Adrenal gland (tissue), 5 donors: Measurements from ENCODE around the gene COL23A1.

ENCODE experiments used
- POLR2A ChIP-seq, 2 donors: fragments of 450-650 bp; IDR thresholded peaks; one replicate each; pipeline ENCODE4 v1.6.1; 2017; ENCODE audit warnings: antibody characterized with exemption in 2 of 2, mild to moderate bottlenecking in 2 of 2, moderate library complexity in 1 of 2
- TF ChIP-seq, protein P1 (sequence below), 6 experiments: fragments of 450-650 bp in 4 of 6; fragments of 200-600 bp in 2 of 6; sonication (generic) in 1 of 6; IDR thresholded peaks; 1 replicate in 5 of 6; 2 replicates in 1 of 6; pipeline versions ENCODE4 v1.5.1 to v1.8.0; 2016 to 2021; ENCODE audit warnings: antibody characterized with exemption in 6 of 6, mild to moderate bottlenecking in 2 of 6, moderate library complexity in 1 of 6
- donor health status: DM: no; HTN: no; CAD: no.

DNA sequence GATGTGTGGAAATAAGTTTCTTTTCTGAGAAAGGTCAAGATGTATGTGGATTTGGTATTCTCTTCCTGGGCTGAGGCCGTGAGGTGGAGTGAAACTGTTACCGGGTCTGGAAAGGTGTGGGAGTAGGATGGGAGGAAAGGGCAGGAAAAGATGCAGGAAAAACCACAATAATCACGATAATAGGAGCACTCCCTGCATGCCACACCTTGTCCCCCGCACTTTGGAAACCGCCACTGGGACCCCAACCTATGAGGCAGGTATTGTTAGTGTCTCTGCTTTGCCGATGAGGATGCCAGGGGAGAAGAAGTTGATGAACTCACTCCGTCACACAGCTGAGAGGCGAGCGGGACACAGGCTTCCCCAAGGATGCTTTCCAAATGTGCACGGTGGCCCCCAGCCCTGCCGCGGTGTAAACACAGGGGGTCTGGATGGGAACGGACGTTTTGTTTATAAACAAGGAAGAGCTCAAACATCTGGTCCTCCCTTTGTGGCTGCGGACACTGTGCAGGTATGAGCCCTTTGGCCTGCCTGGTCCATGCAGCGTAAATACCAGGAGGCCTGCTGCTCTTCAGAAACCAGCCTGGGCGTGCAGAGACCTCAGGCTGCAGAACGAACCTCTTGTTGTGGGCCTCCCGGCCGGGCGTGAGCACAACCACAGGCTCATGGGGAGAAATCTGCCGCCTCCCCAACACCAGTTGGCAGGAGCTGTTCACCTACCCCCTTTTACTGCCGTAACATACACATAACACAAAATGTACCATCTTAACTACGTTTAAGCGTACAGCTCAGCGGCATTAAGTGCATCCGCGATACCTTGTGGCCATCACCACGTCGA, 126.7 kb downstream of the COL23A1 start:
- TF ChIP-seq POLR2A (IDR thresholded peaks at IDR 0.05): no peak
- TF ChIP-seq, protein P1, sequence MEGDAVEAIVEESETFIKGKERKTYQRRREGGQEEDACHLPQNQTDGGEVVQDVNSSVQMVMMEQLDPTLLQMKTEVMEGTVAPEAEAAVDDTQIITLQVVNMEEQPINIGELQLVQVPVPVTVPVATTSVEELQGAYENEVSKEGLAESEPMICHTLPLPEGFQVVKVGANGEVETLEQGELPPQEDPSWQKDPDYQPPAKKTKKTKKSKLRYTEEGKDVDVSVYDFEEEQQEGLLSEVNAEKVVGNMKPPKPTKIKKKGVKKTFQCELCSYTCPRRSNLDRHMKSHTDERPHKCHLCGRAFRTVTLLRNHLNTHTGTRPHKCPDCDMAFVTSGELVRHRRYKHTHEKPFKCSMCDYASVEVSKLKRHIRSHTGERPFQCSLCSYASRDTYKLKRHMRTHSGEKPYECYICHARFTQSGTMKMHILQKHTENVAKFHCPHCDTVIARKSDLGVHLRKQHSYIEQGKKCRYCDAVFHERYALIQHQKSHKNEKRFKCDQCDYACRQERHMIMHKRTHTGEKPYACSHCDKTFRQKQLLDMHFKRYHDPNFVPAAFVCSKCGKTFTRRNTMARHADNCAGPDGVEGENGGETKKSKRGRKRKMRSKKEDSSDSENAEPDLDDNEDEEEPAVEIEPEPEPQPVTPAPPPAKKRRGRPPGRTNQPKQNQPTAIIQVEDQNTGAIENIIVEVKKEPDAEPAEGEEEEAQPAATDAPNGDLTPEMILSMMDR (IDR thresholded peaks at IDR 0.05): no peak
